Kidney capillary endothelial cell (primary cell): ENCODE data around the gene POU3F2.

Experiments
- DNase-seq: peaks from one replicate; pipeline ENCODE4 v3.0.0-alpha.2; 2018; ENCODE audit warnings: low spot score

POU3F2 gene

DNA sequence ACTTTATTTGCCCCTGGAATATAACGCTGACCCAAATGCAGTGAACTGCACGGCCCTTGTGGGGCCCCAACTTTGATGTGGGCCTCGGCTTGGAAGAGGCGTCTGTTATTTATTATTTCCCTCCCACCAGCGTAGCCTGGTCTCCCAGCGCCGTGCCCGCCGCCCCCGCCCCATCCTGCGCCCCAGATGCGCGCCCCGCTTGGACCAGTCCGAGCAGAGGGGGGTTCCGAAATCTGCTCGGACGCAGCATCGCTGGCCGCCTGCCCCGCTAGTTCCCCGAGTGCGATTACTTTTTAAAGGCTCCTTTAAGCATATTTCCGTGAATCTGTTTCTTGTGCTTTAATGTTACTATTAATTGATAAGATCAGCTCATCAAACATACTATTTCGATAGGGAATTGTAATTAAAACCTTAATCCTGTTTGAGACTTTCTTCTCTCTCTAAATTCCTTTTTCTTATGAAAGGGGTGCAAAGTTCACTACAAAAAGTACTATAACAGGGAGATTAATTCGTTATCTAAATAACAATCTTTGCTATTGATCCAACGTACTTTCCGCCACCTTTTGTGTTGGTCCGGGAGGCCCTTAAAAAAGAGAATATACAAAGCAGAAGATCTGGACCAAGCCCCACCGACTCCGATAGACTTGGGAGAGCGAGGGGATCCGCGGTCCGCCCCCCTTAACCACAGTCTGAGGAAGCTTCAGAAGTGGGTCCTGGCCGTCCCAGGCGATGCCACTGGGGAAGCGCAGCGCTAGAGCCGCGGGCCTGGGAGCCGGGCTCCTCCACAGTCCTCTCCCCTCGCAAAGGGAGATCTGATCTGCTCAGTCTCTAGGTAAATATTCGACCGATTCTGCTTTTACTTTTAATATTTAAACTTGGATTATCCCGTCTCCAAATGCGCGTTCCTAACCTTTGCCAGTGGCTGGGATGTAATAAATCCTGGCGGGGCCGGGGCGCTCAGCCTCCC, 10.2 kb downstream of the POU3F2 start:
- DNase-seq: no peak

GRCh38 chr6:98845211-98846020, 11.0 kb downstream of the POU3F2 start:
- peak; percentile 70 for DNase-seq

DNA sequence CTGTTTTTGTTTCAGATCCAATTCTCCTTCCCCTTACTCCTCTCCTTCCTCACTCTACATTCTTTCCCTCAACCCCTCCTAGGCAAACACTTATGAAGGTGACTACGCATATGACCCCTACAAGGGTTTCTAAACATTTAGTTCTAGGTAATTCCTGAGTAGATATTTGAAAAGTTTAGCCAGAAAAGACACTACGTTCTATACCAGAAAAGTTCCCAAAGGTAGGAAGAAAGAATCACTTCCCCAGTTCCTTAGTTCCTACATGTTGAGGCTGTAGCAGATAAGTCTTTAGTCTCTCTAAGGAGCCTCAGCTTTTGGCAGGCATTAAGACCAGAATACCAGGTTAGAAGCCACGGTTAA, 11.6 kb downstream of the POU3F2 start:
- DNase-seq: no peak

- no peak for DNase-seq
Measured at GRCh38 chr6:98847416-98847778, 13.0 kb downstream of the POU3F2 start.

- DNase-seq: no peak
Measured at GRCh38 chr6:98847779-98848538, 13.6 kb downstream of the POU3F2 start.

DNA sequence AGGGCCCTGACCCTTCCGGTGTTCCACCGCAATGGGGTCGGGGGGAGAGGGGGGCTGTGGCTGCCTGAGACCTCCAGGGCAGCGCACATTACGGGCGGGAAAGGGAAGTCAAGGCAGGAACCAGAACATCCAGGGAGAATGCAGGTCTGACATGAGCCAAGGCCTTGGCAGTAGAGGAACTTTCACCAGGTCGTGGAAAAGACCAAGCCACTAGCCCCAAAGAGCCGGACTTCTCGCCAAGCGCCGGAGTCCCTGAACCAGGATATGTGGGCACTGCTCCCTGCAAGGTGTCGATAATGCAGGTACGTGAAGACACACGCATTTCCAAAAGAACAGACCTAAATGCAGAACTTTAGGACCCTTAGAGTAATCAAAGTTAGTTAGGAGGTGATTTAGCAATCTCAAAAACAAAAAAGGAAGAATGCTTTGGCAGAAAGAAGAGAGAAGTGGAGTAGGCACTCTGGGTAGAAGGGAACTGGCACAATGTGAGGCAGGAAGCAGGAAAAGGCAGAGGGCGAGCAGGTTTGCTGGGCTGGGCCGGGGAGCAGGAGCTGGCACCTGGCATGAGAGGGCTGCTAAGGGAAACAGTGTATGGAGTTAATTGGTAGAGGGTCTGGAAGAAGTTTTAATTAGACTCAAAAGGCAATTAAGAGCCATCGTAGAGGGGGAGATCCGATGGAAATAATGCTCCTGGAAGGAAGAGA, 14.3 kb downstream of the POU3F2 start:
- DNase-seq: no peak

DNA sequence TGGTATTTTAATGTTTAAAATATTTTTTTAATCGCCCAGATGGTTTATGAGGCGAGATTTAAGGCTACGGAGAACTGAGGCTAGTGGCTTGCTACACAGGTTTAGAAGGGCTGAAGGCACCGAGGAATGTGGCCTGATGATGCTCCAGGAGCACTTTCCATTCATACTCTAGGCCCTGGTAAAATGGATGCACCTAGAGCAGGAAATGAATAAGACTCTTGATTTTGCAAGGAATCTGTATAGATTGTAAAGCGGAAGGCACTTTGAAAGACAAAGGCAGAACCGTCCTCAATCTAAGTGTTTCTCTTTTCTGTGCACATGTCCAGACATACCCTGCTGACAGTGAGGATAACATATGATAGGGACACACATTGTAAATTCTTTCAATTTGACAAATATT, 30.1 kb downstream of the POU3F2 start:
- DNase-seq: no peak

DNA sequence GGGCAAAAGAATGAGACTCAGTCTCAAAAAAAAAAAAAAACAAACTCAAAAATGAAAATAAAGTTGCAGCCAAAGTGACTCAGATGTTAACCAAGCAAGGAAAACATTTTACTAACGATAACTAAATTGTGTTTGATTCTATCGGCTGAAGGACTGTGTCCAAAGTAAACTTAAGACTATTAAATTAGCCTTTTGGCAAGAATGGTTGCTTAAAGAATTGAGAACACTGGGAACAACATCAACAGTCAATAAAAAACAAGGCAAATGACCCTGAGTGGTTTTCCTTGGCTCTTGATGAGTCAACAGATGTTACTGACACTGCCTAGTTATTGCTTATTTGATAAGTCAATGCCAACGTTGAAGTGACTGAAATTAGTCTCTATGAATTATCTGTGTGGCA, 36.7 kb downstream of the POU3F2 start:
- DNase-seq: no peak

DNA sequence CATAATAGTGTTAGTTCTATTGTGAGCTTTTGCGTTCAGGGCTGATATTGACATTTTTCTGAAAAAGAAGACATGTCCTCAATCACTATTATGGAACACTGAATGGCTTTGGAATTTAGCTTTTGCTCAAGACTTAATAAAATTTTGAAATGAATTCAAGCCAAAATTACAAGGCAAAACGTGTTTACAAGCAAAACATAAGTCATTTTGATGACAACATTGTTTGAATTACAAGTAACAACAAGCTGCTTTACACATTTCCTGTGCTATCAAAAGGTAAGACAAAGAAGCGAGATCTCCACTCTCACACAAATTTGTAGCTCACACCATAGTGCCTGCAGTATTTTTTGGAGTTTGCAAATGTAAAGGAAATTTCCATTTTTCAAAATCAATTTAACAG, 37.4 kb downstream of the POU3F2 start:
- no peak for DNase-seq

GRCh38 chr6:98875375-98875774, 41.0 kb downstream of the POU3F2 start:
- DNase-seq: no peak

GRCh38 chr6:98877250-98877649, 42.9 kb downstream of the POU3F2 start:
- no peak for DNase-seq

DNA sequence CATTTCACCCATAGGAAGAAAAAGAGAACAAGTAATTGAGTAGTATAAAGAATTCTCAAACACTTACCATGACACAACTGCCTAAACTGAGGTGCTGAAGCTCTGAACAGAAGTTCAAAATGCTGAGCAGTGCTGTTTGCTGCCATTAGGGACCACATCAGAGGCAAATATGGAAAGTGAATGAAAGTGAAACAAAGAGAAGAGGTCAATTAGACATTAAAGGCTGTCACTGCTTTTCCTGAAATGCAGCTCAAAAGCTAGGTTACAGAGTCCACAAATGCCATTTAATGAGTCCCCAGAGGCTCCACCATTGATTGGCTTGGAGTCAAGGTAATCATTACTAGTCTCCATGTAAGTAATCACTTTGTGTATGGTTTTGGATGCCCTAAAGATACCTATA, 46.1 kb downstream of the POU3F2 start:
- DNase-seq: no peak

DNA sequence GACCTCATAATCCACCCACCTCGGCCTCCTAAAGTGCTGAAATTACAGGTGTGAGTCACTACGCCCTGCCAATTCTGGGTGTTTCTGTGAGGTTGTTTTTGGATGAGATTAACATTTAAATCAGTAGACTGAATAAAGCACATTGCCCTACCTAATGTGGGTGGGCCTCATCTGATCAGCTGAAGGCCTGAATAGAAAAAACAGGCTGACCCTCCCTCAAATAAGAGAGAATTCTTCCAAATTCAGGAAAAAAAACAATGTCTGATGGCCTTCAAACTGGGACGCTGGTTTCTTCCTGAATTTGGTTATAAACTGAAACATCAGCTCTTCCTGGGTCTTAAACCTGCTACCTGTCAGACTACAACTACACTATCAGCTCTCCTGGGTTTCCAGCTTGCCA, 51.0 kb downstream of the POU3F2 start:
- no peak for DNase-seq

- DNase-seq: no peak
Measured at GRCh38 chr6:98887650-98888049, 53.3 kb downstream of the POU3F2 start.
